NT2/D1 (cell line): ENCODE results near the gene PELI2.

Source experiments
- DNase-seq: peaks from one replicate; pipeline ENCODE4 v3.0.0-alpha.2; 2011; ENCODE audit warnings: low read depth, low spot score
- H3K27me3 ChIP-seq: 2 replicates; pipeline ENCODE4 v1.6.0; 2011; ENCODE audit warnings: mild to moderate bottlenecking; ENCODE audit not compliant: insufficient read length, insufficient read depth
- H3K36me3 ChIP-seq: 2 replicates; pipeline ENCODE4 v1.6.1; 2011; ENCODE audit warnings: mild to moderate bottlenecking, low read length, mixed read lengths; ENCODE audit not compliant: insufficient read depth, insufficient read length
- H3K4me1 ChIP-seq: 2 replicates; pipeline ENCODE4 v1.5.1; 2011; ENCODE audit not compliant: insufficient read depth, insufficient read length
- H3K4me3 ChIP-seq: 2 replicates; pipeline ENCODE4 v1.5.1; 2011; ENCODE audit warnings: low read depth; ENCODE audit not compliant: insufficient read length
- H3K9ac ChIP-seq: 2 replicates; pipeline ENCODE4 v1.6.0; 2011; ENCODE audit warnings: low read depth; ENCODE audit not compliant: insufficient read length
- H3K9me3 ChIP-seq: 2 replicates; pipeline ENCODE4 v1.5.1; 2011; ENCODE audit warnings: mild to moderate bottlenecking, low read length; ENCODE audit not compliant: insufficient read depth
- SUZ12 ChIP-seq: IDR thresholded peaks from 2 replicates; pipeline ENCODE4 v1.6.1; 2011; ENCODE audit not compliant: insufficient read length, insufficient read depth; ENCODE audit errors: extremely low read depth
- YY1 ChIP-seq: IDR thresholded peaks from 2 replicates; pipeline ENCODE4 v1.6.1; 2011; ENCODE audit not compliant: insufficient read length, insufficient read depth
- ZNF274 ChIP-seq: IDR thresholded peaks from 2 replicates; pipeline ENCODE4 v1.6.1; 2011; ENCODE audit warnings: mild to moderate bottlenecking, low read depth, low read length

PELI2 gene

GRCh38 chr14:56237398-56237797 is 119.2 kb downstream of the PELI2 start:
- H3K4me3 ChIP-seq: no peak overlapping the region

DNA sequence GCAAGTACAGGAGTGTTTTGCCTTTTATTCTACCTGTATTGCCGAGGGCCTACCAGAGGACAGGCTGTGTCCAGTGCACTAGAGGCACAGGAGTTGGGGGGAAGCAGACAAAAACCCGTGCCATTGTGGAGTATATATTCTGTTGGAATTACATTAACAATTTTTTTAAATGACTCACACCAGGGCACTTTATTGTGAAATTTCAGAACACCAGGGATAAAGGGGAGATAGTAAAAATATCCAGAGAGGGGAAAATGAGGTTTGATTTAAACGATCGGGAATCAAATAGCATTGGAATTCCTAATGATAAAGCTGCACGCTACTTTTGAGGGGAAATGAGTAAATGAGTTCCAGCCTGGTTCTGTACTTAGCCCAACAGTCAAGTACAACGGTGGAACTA is 123.2 kb downstream of the PELI2 start:
- Histone ChIP-seq H3K4me1 (no peaks in the 10 kb centered on the region), H3K4me3 (no peak overlapping the region), H3K9me3 (no peaks in the 10 kb centered on the region), H3K36me3 (no peaks in the 10 kb centered on the region), H3K9ac (no peak overlapping the region), H3K27me3 (no peaks in the 10 kb centered on the region)
- TF ChIP-seq YY1 (no peak), SUZ12 (no peak), ZNF274 (no peak)
- DNase-seq: no peak

More at GRCh38 chr14:56237398-56237797, 119.2 kb downstream of the PELI2 start:
- H3K9me3 ChIP-seq: no peaks in the 10 kb centered on the region
- H3K9ac ChIP-seq: no peak overlapping the region
- DNase-seq: no peak
- no peaks in the 10 kb centered on the region for H3K4me1 ChIP-seq
- no peaks in the 10 kb centered on the region for H3K27me3 ChIP-seq
- no peaks in the 10 kb centered on the region for H3K36me3 ChIP-seq
- no peak for TF ChIP-seq YY1
- TF ChIP-seq SUZ12: no peak
- no peak for TF ChIP-seq ZNF274

DNA sequence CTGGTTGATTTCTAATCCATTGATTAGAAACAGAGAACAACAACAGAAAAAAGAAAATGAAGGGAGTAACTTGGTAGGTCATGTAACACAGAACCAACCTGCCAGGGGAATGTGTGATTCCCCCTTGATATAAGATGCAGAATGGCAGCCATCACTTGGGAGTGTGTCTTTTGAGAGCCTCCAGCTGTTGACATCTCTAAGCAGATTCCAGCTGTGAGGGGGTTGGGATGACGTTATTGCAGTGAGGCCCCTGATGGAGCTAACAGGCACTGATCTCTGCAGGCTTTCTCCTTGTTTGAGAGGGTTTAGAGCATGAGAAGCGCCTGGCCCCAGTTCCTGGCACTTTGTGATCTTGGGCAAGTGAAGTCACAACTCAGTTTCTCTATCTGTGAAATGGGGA is 124.9 kb downstream of the PELI2 start:
- no peak overlapping the region for H3K4me3 ChIP-seq
- TF ChIP-seq ZNF274: no peak
- TF ChIP-seq SUZ12: no peak
- no peak for TF ChIP-seq YY1
- no peaks in the 10 kb centered on the region for H3K27me3 ChIP-seq
- no peaks in the 10 kb centered on the region for H3K36me3 ChIP-seq
- H3K9me3 ChIP-seq: no peaks in the 10 kb centered on the region
- no peak overlapping the region for H3K9ac ChIP-seq
- H3K4me1 ChIP-seq: no peaks in the 10 kb centered on the region
- no peak for DNase-seq

GRCh38 chr14:56244138-56244789 is 126.1 kb downstream of the PELI2 start:
- Histone ChIP-seq H3K36me3 (no peaks in the 10 kb centered on the region), H3K9ac (no peak overlapping the region), H3K9me3 (no peaks in the 10 kb centered on the region), H3K27me3 (no peaks in the 10 kb centered on the region), H3K4me1 (no peaks in the 10 kb centered on the region), H3K4me3 (no peak overlapping the region)
- TF ChIP-seq SUZ12 (no peak), YY1 (no peak), ZNF274 (no peak)
- DNase-seq: no peak

DNA sequence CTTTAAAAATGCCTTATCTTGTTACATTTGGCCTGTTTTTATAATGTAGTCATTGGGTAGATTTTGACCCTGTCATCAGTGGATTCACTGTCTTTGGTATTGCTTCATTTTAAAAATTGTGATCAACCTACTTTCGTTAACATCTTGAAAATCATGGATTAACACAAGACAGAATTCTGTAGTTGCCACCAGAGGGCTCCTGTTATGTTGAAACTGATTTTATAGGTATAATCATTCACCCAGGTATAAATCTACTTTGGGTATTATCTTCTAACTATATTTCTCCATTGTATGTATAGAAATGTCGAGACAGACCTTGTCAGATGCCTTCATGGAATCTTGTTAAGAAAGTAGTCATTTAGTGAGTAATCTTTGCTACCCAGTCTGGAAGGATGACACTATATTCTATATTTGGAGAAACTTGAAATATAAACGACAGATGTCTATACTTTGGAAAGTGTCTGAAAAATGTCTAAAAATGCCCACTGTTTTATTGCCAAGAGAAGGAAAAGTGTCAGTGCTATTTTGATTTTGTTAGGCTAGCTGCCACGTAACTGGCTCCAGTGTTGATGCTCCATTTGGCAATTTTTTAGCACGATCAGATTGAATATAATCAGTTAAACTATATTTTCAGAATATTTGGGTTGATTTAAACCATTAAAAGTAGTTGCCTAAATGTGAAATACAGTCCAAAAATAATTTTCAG is 129.4 kb downstream of the PELI2 start:
- no peak for DNase-seq
- H3K9ac ChIP-seq: no peak overlapping the region
- no peaks in the 10 kb centered on the region for H3K4me1 ChIP-seq
- TF ChIP-seq ZNF274 (no peak), YY1 (no peak), SUZ12 (no peak)
- no peaks in the 10 kb centered on the region for H3K36me3 ChIP-seq
- H3K27me3 ChIP-seq: no peaks in the 10 kb centered on the region
- H3K9me3 ChIP-seq: no peaks in the 10 kb centered on the region
- H3K4me3 ChIP-seq: no peak overlapping the region

DNA sequence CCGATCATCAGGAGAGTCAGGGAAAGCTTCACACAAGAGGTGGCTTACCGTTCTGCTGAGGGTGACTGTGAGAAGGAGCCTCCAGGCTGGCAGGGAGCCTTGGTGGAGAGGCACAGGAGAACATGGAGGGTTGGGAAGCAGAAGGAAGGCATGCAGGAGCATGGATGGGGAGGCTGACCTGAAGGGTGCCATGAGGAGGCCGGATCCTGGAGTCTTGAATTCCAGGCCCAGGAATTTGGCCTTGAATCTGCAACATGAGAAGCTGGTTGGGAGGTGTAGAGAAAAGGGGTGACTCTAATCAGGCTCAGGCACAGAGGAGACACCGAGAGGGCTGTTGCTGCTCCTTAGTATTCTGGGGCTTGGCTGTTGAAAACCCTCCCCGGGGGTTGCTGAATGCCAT is 130.2 kb downstream of the PELI2 start:
- H3K27me3 ChIP-seq: no peaks in the 10 kb centered on the region
- no peaks in the 10 kb centered on the region for H3K36me3 ChIP-seq
- no peak for TF ChIP-seq SUZ12
- no peak for TF ChIP-seq YY1
- TF ChIP-seq ZNF274: no peak
- no peak overlapping the region for H3K4me3 ChIP-seq
- no peaks in the 10 kb centered on the region for H3K4me1 ChIP-seq
- no peak overlapping the region for H3K9ac ChIP-seq
- no peaks in the 10 kb centered on the region for H3K9me3 ChIP-seq
- no peak for DNase-seq

- Histone ChIP-seq H3K9ac (no peak overlapping the region), H3K4me3 (no peak overlapping the region), H3K27me3 (no peaks in the 10 kb centered on the region), H3K9me3 (no peaks in the 10 kb centered on the region), H3K4me1 (no peaks in the 10 kb centered on the region), H3K36me3 (no peaks in the 10 kb centered on the region)
- no peak for DNase-seq
- TF ChIP-seq YY1: no peak
These were observed 142.8 kb downstream of the PELI2 start for GRCh38 chr14:56261046-56261445.
